Measurements from ENCODE around the gene NIN.

Gene NIN

GRCh38 chr14:50830932-50831725 is at the start of gene NIN:
Gene NIN, minus strand, starts transcription at chr14:50831162. Its CDS starts 9,106 bp downstream, at chr14:50822056.
- DNase-seq = peak in 1 of 2 experiments; percentile 91

- no peak for DNase-seq
Observed at GRCh38 chr14:50875359-50876070, 44.6 kb upstream of the NIN start.

- no peak for DNase-seq
Observed at GRCh38 chr14:50874757-50875156, 43.8 kb upstream of the NIN start.

GRCh38 chr14:50871914-50872732 is 41.2 kb upstream of the NIN start, which contains the start of gene ABHD12B:
Gene ABHD12B, plus strand, starts transcription at chr14:50872053. Its CDS starts 122 bp downstream, at chr14:50872175.
- no peak for DNase-seq

- DNase-seq = no peak
Observed at GRCh38 chr14:50871228-50871627, 40.3 kb upstream of the NIN start.

GRCh38 chr14:50865391-50866076 is 34.6 kb upstream of the NIN start:
- DNase-seq = no peak

GRCh38 chr14:50864946-50865345 is 34.0 kb upstream of the NIN start:
- no peak for DNase-seq

- no peak for DNase-seq
Observed at GRCh38 chr14:50864237-50864636, 33.3 kb upstream of the NIN start.

- peak in 1 of 2 experiments; percentile 27 for DNase-seq
Observed at GRCh38 chr14:50862036-50862570, 31.1 kb upstream of the NIN start.

- DNase-seq = peak; percentile 87 to 93
Observed at GRCh38 chr14:50860478-50861086, 29.6 kb upstream of the NIN start.

- no peak for DNase-seq
Observed at GRCh38 chr14:50859296-50859624, 28.3 kb upstream of the NIN start.

- DNase-seq = no peak
Observed at GRCh38 chr14:50856660-50857059, 25.7 kb upstream of the NIN start.

GRCh38 chr14:50855558-50855957 is 24.6 kb upstream of the NIN start:
- no peak for DNase-seq

- DNase-seq = no peak
Observed at GRCh38 chr14:50854521-50854920, 23.6 kb upstream of the NIN start.

- DNase-seq = no peak
Observed at GRCh38 chr14:50853891-50854290, 22.9 kb upstream of the NIN start.

- no peak for DNase-seq
Observed at GRCh38 chr14:50846226-50846880, 15.4 kb upstream of the NIN start.

GRCh38 chr14:50845166-50845565 is 14.2 kb upstream of the NIN start:
- no peak for DNase-seq

- no peak for DNase-seq
Observed at GRCh38 chr14:50844391-50844790, 13.4 kb upstream of the NIN start.

GRCh38 chr14:50839691-50840090 is 8.7 kb upstream of the NIN start:
- DNase-seq = no peak

- DNase-seq = no peak
Observed at GRCh38 chr14:50839048-50839447, 8.1 kb upstream of the NIN start.

GRCh38 chr14:50837850-50838470 is 7.0 kb upstream of the NIN start:
- no peak for DNase-seq

All from NCI-H526 (cell line).